IPS-18a (cell line): ENCODE results near the gene SMPDL3B.
A peak's percentile ranks its signal among the peaks of the same experiment; 100 is the strongest.

Experiments used
- H3K27ac ChIP-seq: one replicate; pipeline ENCODE4 v1.5.1; 2013; ENCODE audit warnings: low read length
- H3K27me3 ChIP-seq: one replicate; pipeline ENCODE4 v1.6.1; 2013; ENCODE audit warnings: mild to moderate bottlenecking, low read length; ENCODE audit not compliant: control insufficient read depth, insufficient read depth
- H3K36me3 ChIP-seq: one replicate; pipeline ENCODE4 v1.6.1; 2013; ENCODE audit warnings: low read depth, low read length; ENCODE audit not compliant: control insufficient read depth
- H3K4me1 ChIP-seq: one replicate; pipeline ENCODE4 v1.6.1; 2013; ENCODE audit warnings: low read depth, low read length; ENCODE audit not compliant: control insufficient read depth
- H3K4me3 ChIP-seq: one replicate; pipeline ENCODE4 v1.5.1; 2013; ENCODE audit warnings: low read length
- H3K9ac ChIP-seq: one replicate; pipeline ENCODE4 v1.6.1; 2013; ENCODE audit warnings: mild to moderate bottlenecking, low read length, moderate library complexity
- H3K9me3 ChIP-seq: one replicate; pipeline ENCODE4 v1.6.1; 2013; ENCODE audit warnings: low read depth, low read length; ENCODE audit not compliant: control insufficient read depth

The SMPDL3B gene, protein sequence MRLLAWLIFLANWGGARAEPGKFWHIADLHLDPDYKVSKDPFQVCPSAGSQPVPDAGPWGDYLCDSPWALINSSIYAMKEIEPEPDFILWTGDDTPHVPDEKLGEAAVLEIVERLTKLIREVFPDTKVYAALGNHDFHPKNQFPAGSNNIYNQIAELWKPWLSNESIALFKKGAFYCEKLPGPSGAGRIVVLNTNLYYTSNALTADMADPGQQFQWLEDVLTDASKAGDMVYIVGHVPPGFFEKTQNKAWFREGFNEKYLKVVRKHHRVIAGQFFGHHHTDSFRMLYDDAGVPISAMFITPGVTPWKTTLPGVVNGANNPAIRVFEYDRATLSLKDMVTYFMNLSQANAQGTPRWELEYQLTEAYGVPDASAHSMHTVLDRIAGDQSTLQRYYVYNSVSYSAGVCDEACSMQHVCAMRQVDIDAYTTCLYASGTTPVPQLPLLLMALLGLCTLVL

GRCh38 chr1:27934818-27935549 is at the start of gene SMPDL3B:
Gene SMPDL3B (plus strand): TSS chr1:27935000. CDS start chr1:27935184, 184 bp downstream.
- peaks cover 4% of the 10 kb centered on the region for H3K27me3 ChIP-seq
- no peaks in the 10 kb centered on the region for H3K9me3 ChIP-seq
- H3K36me3 ChIP-seq = no peaks in the 10 kb centered on the region
- H3K4me1 ChIP-seq = peaks cover 21% of the 10 kb centered on the region
- H3K9ac ChIP-seq = peak within 1 kb of the TSS; percentile 73
- peak within 1 kb of the TSS; percentile 49 for H3K27ac ChIP-seq
- peak within 1 kb of the TSS; percentile 70 for H3K4me3 ChIP-seq

- H3K36me3 ChIP-seq = peaks cover 16% of the 10 kb centered on the region
- no peak overlapping the region for H3K27ac ChIP-seq
- H3K27me3 ChIP-seq = no peaks in the 10 kb centered on the region
- H3K9ac ChIP-seq = no peak overlapping the region
- no peaks in the 10 kb centered on the region for H3K9me3 ChIP-seq
- no peaks in the 10 kb centered on the region for H3K4me1 ChIP-seq
- no peak overlapping the region for H3K4me3 ChIP-seq
Observed at GRCh38 chr1:27885114-27885528, 49.7 kb upstream of the SMPDL3B start.

- Histone ChIP-seq H3K9ac (no peak overlapping the region), H3K27me3 (no peaks in the 10 kb centered on the region), H3K9me3 (no peaks in the 10 kb centered on the region), H3K27ac (no peak overlapping the region), H3K4me1 (no peaks in the 10 kb centered on the region), H3K4me3 (no peak overlapping the region), H3K36me3 (peaks cover 19% of the 10 kb centered on the region)
Observed at GRCh38 chr1:27885621-27886352, 49.0 kb upstream of the SMPDL3B start.

DNA sequence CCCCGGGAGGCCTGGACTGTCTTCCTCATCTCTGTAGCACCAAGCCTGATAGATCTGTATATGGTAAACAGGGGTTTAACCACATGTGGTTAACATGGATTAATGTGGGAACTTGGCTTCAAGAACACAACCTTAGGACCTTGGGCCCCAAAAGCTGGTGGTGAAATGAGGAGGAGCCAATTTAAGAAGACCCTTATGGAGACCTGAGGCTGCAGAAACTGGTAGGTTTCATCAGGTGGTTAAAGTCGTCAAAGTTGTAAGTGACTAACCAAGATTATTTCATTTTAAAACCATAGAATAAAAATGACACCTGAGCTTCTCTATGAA is 48.5 kb upstream of the SMPDL3B start:
- Histone ChIP-seq H3K36me3 (peaks cover 24% of the 10 kb centered on the region), H3K4me1 (no peaks in the 10 kb centered on the region), H3K27me3 (no peaks in the 10 kb centered on the region), H3K4me3 (no peak overlapping the region), H3K9me3 (no peaks in the 10 kb centered on the region), H3K9ac (no peak overlapping the region), H3K27ac (no peak overlapping the region)

DNA sequence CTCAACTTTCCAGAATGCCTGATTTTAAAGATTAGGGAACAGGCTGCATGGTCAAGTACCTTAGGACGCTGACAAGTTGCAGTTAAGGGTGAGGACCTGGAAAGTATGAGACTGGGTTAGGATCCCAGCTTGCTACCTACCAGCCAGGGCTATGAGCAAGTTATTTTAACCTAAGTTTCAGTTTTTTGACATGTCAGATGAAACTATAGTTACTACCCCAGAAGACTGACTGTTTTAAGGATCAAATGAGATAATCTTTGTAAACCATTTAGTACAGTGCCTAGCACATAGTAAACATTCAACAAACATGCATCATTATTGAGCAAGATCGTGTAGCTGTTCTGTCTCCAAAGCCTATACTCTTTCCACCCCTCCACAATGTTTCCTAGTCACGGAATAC is 48.1 kb upstream of the SMPDL3B start:
- Histone ChIP-seq H3K4me3 (no peak overlapping the region), H3K27me3 (no peaks in the 10 kb centered on the region), H3K9ac (no peak overlapping the region), H3K9me3 (no peaks in the 10 kb centered on the region), H3K36me3 (peaks cover 29% of the 10 kb centered on the region), H3K27ac (no peak overlapping the region), H3K4me1 (no peaks in the 10 kb centered on the region)

DNA sequence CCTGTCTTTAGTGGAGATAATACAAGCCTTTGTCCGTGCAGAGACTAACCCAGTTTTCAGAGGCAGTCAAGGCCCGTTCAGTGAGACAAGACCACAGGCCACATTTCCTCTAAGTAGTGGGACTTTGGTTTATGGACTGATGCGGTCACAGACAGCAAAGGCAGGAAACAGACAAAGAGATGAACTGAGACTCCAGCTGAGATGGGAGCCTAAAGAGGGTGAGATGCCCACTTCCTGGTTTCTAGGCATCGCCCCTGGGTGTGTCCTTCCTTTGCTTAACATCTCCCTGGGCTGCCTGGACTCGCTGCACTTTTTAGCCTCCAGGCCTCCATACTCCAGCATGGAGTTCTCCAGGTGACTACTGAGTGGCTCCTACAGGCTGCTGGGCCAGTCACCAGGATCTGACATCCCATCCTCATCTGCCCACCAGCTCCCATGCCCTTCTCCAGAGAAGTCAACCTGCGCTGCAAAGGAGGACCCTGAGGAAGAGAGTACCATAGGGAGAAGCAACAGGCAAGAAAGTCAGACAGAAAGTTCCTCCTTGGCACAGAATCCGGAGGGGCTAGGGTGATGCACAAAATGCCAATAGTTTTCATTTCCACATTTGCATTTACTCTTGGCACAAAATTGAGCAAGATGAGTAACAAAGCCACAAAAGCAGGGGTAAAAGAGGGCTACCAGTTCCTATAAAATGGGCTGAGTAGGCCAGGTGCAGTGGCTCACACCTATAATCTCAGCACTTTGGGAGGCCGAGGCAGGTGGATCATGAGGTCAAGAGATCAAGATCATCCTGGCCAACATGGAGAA is 47.4 kb upstream of the SMPDL3B start:
- H3K4me1 ChIP-seq = no peaks in the 10 kb centered on the region
- no peaks in the 10 kb centered on the region for H3K27me3 ChIP-seq
- no peaks in the 10 kb centered on the region for H3K9me3 ChIP-seq
- H3K9ac ChIP-seq = no peak overlapping the region
- H3K27ac ChIP-seq = no peak overlapping the region
- peaks cover 36% of the 10 kb centered on the region for H3K36me3 ChIP-seq
- H3K4me3 ChIP-seq = no peak overlapping the region

DNA sequence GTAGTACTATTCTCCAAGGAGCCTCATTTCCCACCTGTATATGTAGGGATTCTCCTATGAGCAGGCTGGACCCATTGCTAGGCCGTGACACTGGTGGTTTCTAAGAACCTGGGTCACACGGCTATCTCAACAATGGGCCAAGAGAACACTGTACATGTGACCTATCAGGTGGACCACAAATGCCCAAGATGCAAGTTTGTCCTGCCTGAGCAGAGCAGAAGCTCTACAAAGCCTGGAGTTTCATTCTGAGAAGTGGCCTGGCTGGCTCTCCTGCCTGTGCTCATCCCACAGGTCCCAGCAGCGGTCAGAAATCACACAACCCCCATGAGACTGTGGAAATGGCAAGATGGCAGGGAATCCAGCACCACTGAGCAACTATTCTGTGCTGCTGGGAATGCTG is 45.3 kb upstream of the SMPDL3B start:
- H3K36me3 ChIP-seq = peaks cover 51% of the 10 kb centered on the region
- H3K9me3 ChIP-seq = no peaks in the 10 kb centered on the region
- no peaks in the 10 kb centered on the region for H3K4me1 ChIP-seq
- no peak overlapping the region for H3K27ac ChIP-seq
- no peak overlapping the region for H3K4me3 ChIP-seq
- H3K27me3 ChIP-seq = no peaks in the 10 kb centered on the region
- H3K9ac ChIP-seq = no peak overlapping the region

GRCh38 chr1:27891196-27891889 is 43.5 kb upstream of the SMPDL3B start:
- Histone ChIP-seq H3K9ac (no peak overlapping the region), H3K9me3 (no peaks in the 10 kb centered on the region), H3K36me3 (peaks cover 63% of the 10 kb centered on the region), H3K27me3 (no peaks in the 10 kb centered on the region), H3K4me3 (no peak overlapping the region), H3K27ac (no peak overlapping the region), H3K4me1 (no peaks in the 10 kb centered on the region)

DNA sequence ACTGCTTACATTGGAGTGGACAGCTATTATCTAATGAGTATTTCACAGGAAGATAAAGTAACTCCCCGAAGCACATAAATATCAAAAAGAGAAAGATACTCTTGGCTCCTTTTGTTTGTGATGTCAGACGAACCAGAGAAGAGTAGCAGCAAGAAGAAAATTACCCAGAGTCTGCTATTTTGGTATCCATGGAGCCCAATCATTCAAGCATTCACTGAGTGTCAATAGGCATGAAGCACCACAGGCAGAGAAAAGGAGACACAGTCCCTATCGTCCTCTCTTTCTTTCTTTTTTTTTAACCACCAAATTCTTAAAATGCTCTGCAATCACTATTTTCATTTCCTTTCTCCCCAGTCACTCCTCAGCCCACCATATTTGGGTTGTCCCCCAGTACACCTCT is 40.3 kb upstream of the SMPDL3B start:
- Histone ChIP-seq H3K4me1 (no peaks in the 10 kb centered on the region), H3K9me3 (no peaks in the 10 kb centered on the region), H3K9ac (no peak overlapping the region), H3K27me3 (no peaks in the 10 kb centered on the region), H3K4me3 (no peak overlapping the region), H3K36me3 (peaks cover 68% of the 10 kb centered on the region), H3K27ac (no peak overlapping the region)

- Histone ChIP-seq H3K4me3 (no peak overlapping the region), H3K9me3 (no peaks in the 10 kb centered on the region), H3K9ac (no peak overlapping the region), H3K4me1 (no peaks in the 10 kb centered on the region), H3K27me3 (no peaks in the 10 kb centered on the region), H3K36me3 (peaks cover 80% of the 10 kb centered on the region), H3K27ac (no peak overlapping the region)
Observed at GRCh38 chr1:27906759-27907158, 28.0 kb upstream of the SMPDL3B start.
